OCI-LY1 (cell line): ENCODE data around the gene NDUFS4.

ENCODE experiments used
- H2AFZ ChIP-seq: fragments of 200-600 bp; sonication (generic), shearing (Covaris generic); 2 replicates; pipeline ENCODE4 v1.6.0; 2014; ENCODE audit warnings: antibody characterized with exemption, mild to moderate bottlenecking, low read length
- H3F3A ChIP-seq: fragments of 200-600 bp; sonication (generic), shearing (Covaris generic); 2 replicates; pipeline ENCODE4 v1.6.0; 2014; ENCODE audit warnings: mild to moderate bottlenecking, antibody characterized with exemption, low read length, moderate library complexity; ENCODE audit not compliant: insufficient read depth
- H3K27ac ChIP-seq: fragments of 200-600 bp; sonication (generic); 2 replicates; pipeline ENCODE4 v1.5.1; 2014; ENCODE audit warnings: low read length, mixed run types, mild to moderate bottlenecking, low read depth; ENCODE audit not compliant: poor library complexity, severe bottlenecking
- H3K27me3 ChIP-seq: fragments of 200-600 bp; sonication (generic); 2 replicates; pipeline ENCODE4 v1.6.0; 2014; ENCODE audit warnings: antibody characterized with exemption, mild to moderate bottlenecking, low read length, moderate library complexity; ENCODE audit not compliant: insufficient read depth
- H3K36me3 ChIP-seq: fragments of 200-600 bp; sonication (generic); 2 replicates; pipeline ENCODE4 v1.6.1; 2014; ENCODE audit warnings: mild to moderate bottlenecking, antibody characterized with exemption, low read length, moderate library complexity, mixed read lengths; ENCODE audit not compliant: insufficient read depth
- H3K4me1 ChIP-seq: fragments of 200-600 bp; sonication (generic); 2 replicates; pipeline ENCODE4 v1.5.1; 2014; ENCODE audit warnings: mild to moderate bottlenecking, low read length, moderate library complexity; ENCODE audit not compliant: insufficient read depth, severe bottlenecking
- H3K4me2 ChIP-seq: fragments of 200-600 bp; sonication (generic), shearing (Covaris generic); 2 replicates; pipeline ENCODE4 v1.6.1; 2014; ENCODE audit warnings: low read length
- H3K4me3 ChIP-seq: fragments of 200-600 bp; sonication (generic); 2 replicates; pipeline ENCODE4 v1.5.1; 2014; ENCODE audit warnings: low read length, low read depth, mild to moderate bottlenecking, mixed read lengths; ENCODE audit not compliant: poor library complexity, severe bottlenecking
- H3K79me2 ChIP-seq: fragments of 200-600 bp; shearing (Covaris generic); 2 replicates; pipeline ENCODE4 v1.6.1; 2016; ENCODE audit warnings: mixed run types, low read length, mixed read lengths; ENCODE audit not compliant: insufficient read depth
- H3K9ac ChIP-seq: fragments of 200-600 bp; sonication (generic), shearing (Covaris generic); 2 replicates; pipeline ENCODE4 v1.6.1; 2014; ENCODE audit warnings: mild to moderate bottlenecking, low read length, mixed read lengths
- H3K9me2 ChIP-seq: fragments of 200-600 bp; sonication (generic), shearing (Covaris generic); 2 replicates; pipeline ENCODE4 v1.6.1; 2014; ENCODE audit warnings: low read depth, mild to moderate bottlenecking, low read length, mixed read lengths
- H3K9me3 ChIP-seq: fragments of 200-600 bp; shearing (Covaris generic); 2 replicates; pipeline ENCODE4 v1.6.1; 2014; ENCODE audit warnings: low read length, mixed read lengths
- H4K20me1 ChIP-seq: fragments of 200-600 bp; sonication (generic), shearing (Covaris generic); 2 replicates; pipeline ENCODE4 v1.6.0; 2016; ENCODE audit warnings: mild to moderate bottlenecking, low read length; ENCODE audit not compliant: insufficient read depth
- EZH2 ChIP-seq: fragments of 200-600 bp; sonication (generic), shearing (Covaris generic); IDR thresholded peaks from 2 replicates; pipeline ENCODE4 v1.8.0; 2017; ENCODE audit warnings: borderline replicate concordance, mixed run types, mild to moderate bottlenecking, antibody characterized with exemption, low read length, moderate library complexity, mixed read lengths
- TF ChIP-seq, protein P1 (sequence below): fragments of 200-600 bp; sonication (generic), shearing (Covaris generic); IDR thresholded peaks from 2 replicates; pipeline ENCODE4 v1.5.1; 2017; ENCODE audit warnings: mild to moderate bottlenecking, antibody characterized with exemption, low read length, moderate library complexity, mixed read lengths

The NDUFS4 gene

DNA sequence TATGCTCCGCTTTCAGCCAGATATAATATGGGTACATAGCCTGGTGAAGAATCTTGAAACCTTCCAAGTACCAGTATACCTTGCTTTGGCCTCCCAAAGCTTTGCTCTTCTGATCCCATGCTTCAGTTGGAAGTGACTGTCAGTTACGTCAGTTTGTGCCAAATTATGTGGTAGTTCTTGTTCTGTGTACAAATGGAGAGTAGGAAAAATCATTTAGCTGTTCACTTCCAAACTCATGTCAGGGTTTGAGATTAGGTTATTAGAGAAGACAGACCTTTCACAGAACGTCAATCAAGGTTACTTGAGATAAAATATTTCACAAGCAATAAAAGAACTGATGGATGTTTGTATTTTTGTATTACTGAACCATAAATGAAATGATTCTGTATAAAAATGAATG, 117.2 kb downstream of the NDUFS4 start:
- H2AFZ ChIP-seq = no peak overlapping the region
- no peaks in the 10 kb centered on the region for H3F3A ChIP-seq
- H3K9me3 ChIP-seq = no peaks in the 10 kb centered on the region
- H3K36me3 ChIP-seq = no peaks in the 10 kb centered on the region
- no peak overlapping the region for H3K9ac ChIP-seq
- no peaks in the 10 kb centered on the region for H3K27me3 ChIP-seq
- no peak for TF ChIP-seq EZH2
- TF ChIP-seq, protein P1, sequence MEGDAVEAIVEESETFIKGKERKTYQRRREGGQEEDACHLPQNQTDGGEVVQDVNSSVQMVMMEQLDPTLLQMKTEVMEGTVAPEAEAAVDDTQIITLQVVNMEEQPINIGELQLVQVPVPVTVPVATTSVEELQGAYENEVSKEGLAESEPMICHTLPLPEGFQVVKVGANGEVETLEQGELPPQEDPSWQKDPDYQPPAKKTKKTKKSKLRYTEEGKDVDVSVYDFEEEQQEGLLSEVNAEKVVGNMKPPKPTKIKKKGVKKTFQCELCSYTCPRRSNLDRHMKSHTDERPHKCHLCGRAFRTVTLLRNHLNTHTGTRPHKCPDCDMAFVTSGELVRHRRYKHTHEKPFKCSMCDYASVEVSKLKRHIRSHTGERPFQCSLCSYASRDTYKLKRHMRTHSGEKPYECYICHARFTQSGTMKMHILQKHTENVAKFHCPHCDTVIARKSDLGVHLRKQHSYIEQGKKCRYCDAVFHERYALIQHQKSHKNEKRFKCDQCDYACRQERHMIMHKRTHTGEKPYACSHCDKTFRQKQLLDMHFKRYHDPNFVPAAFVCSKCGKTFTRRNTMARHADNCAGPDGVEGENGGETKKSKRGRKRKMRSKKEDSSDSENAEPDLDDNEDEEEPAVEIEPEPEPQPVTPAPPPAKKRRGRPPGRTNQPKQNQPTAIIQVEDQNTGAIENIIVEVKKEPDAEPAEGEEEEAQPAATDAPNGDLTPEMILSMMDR = no peak
- H3K4me2 ChIP-seq = no peak overlapping the region
- no peaks in the 10 kb centered on the region for H4K20me1 ChIP-seq
- H3K4me1 ChIP-seq = no peaks in the 10 kb centered on the region
- H3K79me2 ChIP-seq = no peaks in the 10 kb centered on the region
- H3K9me2 ChIP-seq = no peaks in the 10 kb centered on the region
- H3K27ac ChIP-seq = no peak overlapping the region
- H3K4me3 ChIP-seq = no peak overlapping the region

DNA sequence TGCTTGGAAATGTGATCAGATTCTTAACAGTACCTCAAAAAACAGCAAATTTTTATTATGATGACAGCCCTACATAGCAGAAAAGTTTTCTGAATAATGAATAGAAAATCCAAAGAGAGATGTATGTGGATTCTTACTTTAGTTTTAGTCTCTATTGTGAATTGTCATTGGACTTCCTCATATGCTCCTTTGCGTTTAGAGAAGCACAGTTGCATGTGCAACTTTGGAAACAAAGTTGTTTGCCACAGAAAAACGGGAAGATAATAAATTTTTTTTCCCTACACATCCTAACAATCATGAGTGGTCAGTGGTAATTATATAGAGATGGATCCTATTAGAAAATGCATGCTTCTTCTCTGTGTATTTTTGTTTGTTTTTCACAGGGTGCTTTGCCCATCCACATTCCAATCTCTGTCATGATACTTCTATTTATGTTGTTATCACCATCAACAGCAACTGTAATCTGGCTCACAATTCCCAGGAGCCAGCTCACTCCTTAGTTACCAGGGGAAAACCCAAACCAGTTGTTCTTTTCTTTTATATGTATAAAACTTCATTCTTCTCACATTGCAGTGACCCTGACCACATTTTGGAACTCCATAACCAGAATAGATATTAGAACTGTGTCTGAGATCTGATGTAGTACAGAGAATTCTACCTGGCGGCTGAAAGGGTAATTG, 118.7 kb downstream of the NDUFS4 start:
- Histone ChIP-seq H3K27me3 (no peaks in the 10 kb centered on the region), H3K27ac (no peak overlapping the region), H2AFZ (no peak overlapping the region), H3K4me1 (no peaks in the 10 kb centered on the region), H3K9ac (no peak overlapping the region), H3F3A (no peaks in the 10 kb centered on the region), H4K20me1 (no peaks in the 10 kb centered on the region), H3K36me3 (no peaks in the 10 kb centered on the region), H3K4me3 (no peak overlapping the region), H3K9me3 (no peaks in the 10 kb centered on the region), H3K79me2 (no peaks in the 10 kb centered on the region), H3K9me2 (no peaks in the 10 kb centered on the region), H3K4me2 (no peak overlapping the region)
- TF ChIP-seq, protein P1 = no peak
- TF ChIP-seq EZH2 = no peak

DNA sequence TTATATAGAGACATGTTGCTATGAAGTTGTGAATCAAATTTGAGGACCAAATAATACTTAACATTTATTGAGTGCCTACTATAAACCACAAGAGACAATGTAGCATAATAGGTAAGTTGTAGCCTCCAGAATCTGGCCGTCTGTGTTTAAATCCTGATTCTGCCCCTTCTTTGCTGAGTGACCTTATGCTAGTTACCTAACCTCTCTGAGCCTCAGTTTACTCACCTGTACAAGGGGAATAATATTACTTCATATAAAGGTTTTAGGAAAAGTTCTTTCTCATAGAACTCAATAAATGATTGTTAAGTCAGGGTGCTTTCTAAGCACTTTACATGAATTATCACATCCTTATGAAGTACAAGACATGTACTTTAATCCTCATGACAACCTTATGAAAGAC, 120.6 kb downstream of the NDUFS4 start:
- H2AFZ ChIP-seq = no peak overlapping the region
- H3K4me1 ChIP-seq = no peaks in the 10 kb centered on the region
- H4K20me1 ChIP-seq = no peaks in the 10 kb centered on the region
- no peak overlapping the region for H3K4me3 ChIP-seq
- no peak overlapping the region for H3K27ac ChIP-seq
- H3K27me3 ChIP-seq = no peaks in the 10 kb centered on the region
- no peak overlapping the region for H3K9ac ChIP-seq
- no peaks in the 10 kb centered on the region for H3K9me2 ChIP-seq
- no peak overlapping the region for H3K4me2 ChIP-seq
- H3K36me3 ChIP-seq = no peaks in the 10 kb centered on the region
- no peaks in the 10 kb centered on the region for H3K79me2 ChIP-seq
- H3F3A ChIP-seq = no peaks in the 10 kb centered on the region
- TF ChIP-seq, protein P1 = no peak
- no peak for TF ChIP-seq EZH2
- H3K9me3 ChIP-seq = no peaks in the 10 kb centered on the region
